Inferior parietal cortex (tissue), 1 donor: ENCODE measurements around the gene TMEM260.
"Not testable (repeated sequence)": the region's sequence is repeated elsewhere in the genome, so short reads cannot be mapped to it uniquely, and the experiment has no call there.

ENCODE experiments used
- DNase-seq: peaks from one replicate; pipeline ENCODE4 v3.0.0-alpha.2; 2016; ENCODE audit errors: extremely low spot score

The TMEM260 gene

DNA sequence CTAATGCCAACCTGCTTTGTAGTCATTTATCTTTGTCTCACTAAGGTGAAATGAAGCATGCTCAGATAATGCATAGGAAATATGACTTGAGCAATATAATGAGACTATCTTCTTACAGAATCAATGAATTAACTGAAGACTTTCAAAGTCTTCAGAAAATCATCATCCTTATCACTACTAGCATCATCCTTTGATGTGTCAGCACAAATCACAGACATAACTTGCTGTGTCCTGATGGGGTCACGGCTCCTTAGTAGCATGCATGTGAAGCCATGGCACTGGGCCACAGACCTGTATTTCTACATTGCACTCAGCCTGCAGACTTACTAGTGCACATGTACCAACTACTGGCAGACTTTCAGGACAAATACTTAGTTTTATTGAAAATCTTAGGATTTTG, 18.9 kb downstream of the TMEM260 start:
- no peak for DNase-seq

DNA sequence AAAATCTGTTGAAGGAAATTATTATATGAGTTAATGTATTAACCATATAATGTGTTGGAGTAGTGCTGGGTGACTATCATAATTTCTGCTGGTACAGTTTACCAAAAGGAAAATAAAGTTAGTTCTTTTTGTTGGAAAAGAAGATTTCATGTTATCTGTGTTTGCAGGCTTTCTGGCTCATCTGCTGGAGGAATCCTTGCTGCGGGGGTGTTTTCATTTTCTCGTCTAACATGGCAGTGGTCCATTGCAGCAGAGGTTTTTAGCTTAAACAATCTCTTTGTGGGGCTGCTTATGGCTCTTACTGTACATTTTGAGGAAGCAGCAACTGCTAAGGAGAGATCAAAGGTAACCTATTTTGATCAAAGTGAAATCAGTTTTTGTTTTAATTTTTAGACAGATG, 24.1 kb downstream of the TMEM260 start:
- DNase-seq: no peak

DNA sequence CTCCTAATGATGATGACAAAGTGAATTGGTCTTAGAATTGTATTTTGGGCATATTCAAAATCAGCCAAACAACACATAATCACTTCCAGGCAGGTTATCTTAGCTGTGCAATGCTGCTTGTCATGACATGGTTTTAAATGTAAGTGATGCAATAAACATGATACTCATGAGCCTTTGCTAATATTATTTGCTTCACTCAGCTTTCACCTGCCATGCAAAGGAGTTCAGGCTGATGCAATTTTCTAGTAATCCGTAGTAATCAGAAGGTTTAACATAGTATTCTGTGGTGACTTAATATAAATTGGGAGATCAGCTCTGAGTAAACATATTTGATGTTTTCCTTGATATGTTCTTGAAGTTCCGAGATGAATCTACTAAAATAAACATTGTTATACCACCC, 29.1 kb downstream of the TMEM260 start:
- DNase-seq: no peak

- not testable (repeated sequence) for DNase-seq
Observed at GRCh38 chr14:56611663-56612062, 32.1 kb downstream of the TMEM260 start.

- DNase-seq: no peak
Observed at GRCh38 chr14:56617084-56617483, 37.5 kb downstream of the TMEM260 start.

DNA sequence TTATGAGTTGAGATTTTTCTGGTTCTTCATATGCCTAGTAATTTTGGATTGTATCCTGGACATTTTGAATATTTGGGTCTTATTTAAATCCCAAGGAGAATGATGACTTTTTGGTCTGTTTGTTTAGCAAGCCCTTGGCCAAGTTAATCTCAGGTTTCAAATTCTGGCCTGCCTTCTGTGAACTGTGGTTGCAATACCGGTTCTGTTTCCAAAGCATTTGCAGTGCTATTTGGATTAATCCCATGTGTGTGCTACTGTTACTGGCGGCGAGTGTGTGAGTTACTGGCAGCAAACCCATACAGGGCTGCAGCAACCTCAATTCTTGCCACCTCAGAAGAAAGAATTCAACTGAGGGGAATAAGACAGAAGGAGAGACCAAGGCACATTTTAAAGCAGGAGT, 51.1 kb downstream of the TMEM260 start:
- no peak for DNase-seq

GRCh38 chr14:56632195-56632594, 52.6 kb downstream of the TMEM260 start:
- DNase-seq: no peak

DNA sequence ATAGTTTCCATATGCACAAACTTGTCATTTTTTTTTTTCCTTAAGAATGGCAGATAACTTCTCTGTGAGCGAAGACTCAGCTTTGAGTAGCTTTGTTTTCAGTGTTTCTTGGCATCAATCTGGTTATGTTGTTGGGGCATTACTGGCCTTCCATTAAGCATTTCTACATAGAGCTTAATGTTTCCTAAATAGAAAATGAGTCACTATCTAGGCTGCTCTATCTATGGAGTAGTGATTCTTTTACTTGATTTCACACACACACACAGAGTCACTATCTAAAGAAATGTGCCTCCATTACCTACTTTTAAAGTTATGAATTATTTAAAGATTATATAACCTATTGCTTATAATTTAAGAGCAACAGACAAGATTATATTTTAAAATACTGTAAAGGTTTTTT, 53.9 kb downstream of the TMEM260 start:
- no peak for DNase-seq

- DNase-seq: no peak
Observed at GRCh38 chr14:56635041-56635440, 55.4 kb downstream of the TMEM260 start.

- DNase-seq: no peak
Observed at GRCh38 chr14:56647493-56647892, 67.9 kb downstream of the TMEM260 start.

DNA sequence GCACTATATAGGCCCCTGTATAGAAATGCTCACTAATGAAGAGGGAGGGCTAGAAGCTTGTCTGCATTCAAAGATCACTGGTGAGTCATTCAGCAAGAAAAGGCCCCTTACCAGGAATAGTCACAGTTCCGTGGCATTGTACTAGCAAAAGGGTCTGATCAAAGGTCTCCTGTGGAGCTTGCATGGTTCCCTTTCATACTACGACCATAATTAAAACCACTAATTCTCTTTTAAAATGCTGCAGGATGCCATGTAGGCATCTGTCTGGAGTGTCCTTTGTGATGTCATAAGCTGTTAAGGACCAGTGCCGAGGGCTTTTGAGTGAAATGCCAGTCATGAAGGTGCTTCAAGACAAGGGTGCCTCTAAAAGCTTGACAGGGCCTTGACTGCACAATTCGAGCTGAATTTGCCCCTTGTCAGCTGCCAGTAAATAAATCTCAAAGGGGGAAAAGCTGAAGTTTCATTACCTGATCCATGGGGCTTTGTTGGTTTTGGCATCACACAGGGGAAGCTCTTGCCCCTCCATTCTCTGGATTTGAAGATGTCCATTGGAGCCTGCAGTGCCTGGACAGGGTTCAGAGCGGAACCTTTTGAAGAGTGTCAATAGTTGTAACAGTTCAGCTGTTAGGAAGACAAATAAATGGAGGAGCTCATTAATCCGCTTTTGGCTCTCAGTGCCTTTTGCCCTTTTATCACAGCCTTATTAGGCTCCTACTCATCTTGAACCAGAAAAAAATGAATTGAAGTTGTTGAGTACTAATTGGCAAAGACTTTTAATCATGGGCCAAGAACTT, 69.1 kb downstream of the TMEM260 start:
- DNase-seq: no peak

- DNase-seq: no peak
Observed at GRCh38 chr14:56649382-56649781, 69.8 kb downstream of the TMEM260 start.

- no peak for DNase-seq
Observed at GRCh38 chr14:56650048-56650447, 70.5 kb downstream of the TMEM260 start.

DNA sequence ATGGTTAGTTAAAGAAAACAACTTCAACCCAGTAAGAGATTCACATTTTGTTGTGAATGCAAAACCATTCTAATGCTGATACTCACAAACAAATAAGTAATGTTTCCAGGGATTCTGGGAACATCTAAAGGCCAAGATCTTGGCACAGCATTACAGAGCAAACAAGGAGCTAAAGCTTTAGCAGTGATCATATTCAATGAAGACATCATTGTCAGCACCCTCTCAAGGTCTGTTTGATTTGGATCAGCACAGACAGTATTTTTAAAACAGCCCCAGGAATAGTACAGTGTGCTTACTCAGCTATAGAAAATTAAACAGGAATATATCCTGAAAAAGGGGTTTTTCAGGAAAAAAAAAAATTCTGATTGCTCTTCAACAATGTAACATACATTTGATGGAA, 71.4 kb downstream of the TMEM260 start:
- DNase-seq: no peak

- DNase-seq: no peak
Observed at GRCh38 chr14:56657604-56658003, 78.0 kb downstream of the TMEM260 start.

- no peak for DNase-seq
Observed at GRCh38 chr14:56659378-56659777, 79.8 kb downstream of the TMEM260 start.

GRCh38 chr14:56659964-56660551, 80.5 kb downstream of the TMEM260 start:
- peak; percentile 59 for DNase-seq

- no peak for DNase-seq
Observed at GRCh38 chr14:56660677-56661389, 81.2 kb downstream of the TMEM260 start.

DNA sequence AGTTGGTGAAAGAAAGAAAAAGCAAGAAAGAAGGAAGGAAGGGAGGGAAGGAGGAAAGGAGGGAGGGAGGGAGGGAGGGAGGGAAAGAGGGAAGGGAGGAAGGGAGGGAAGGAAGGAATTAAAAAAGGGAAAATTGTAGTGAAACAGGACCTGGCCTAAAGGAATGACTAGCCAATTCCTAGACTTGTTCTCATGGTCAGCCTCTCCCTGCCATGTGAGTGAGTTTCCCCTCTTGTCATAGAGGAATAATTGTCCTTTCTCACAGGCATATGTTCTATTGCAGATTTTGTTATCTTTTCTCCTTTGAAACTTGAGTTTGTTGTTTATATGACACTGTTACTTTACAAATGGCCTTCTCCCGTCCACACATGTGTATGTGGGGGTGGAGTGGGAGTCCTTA, 81.9 kb downstream of the TMEM260 start:
- DNase-seq: no peak

- DNase-seq: no peak
Observed at GRCh38 chr14:56664811-56665421, 85.3 kb downstream of the TMEM260 start.

DNA sequence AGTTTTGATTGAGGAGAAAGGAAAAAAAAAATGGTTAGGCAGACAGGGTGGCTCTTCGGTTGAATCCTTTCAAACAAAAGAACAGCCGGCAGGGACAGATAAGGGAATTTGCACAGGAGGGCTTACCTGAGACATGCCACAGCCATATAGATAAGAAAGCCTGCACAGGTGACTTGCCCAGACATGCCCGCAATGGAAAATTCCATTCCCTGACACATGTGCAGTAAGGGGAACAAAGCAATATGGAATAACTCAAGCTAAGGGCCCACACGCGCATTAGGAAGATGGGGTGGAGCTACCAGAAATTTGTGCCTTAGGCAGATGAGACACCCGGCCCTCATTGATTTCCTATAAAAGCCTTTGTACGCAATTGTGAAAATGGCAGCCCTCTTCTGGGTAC, 86.7 kb downstream of the TMEM260 start:
- DNase-seq: no peak

DNA sequence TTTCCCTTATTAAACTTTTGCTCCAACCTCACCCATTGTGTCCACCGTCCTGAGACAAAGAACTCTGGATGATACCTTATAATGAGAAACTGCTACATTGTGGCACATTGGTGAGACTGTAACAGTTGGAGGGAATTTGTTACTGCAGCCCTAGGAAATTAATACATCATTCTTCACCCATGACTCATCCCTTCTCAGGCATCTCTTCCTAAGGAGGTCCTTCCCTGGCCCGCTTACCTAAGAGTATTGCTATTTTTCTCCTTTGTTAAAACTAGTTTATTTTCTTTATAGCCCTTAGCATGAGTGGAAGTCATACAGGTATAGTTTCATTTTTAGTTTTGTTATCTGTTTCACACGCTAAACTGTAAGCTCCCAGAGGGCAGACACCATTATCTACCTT, 87.1 kb downstream of the TMEM260 start:
- DNase-seq: no peak

- not testable (repeated sequence) for DNase-seq
Observed at GRCh38 chr14:56667290-56667689, 87.7 kb downstream of the TMEM260 start.
